Astrocyte of the cerebellum (primary cell): ENCODE measurements around the gene ARHGEF1.

ENCODE experiments used
- DNase-seq: peaks from one replicate; pipeline ENCODE4 v3.0.0-alpha.2; 2011; ENCODE audit warnings: low read depth
- H3K4me3 ChIP-seq: 2 replicates; pipeline ENCODE4 v1.5.1; 2011; ENCODE audit warnings: mild to moderate bottlenecking, low read depth, low read length, moderate library complexity
- in situ Hi-C: cut with HindIII; loops from 2 replicates; pipeline ENCODE4 v1.10.0; 2017; ENCODE audit warnings: low sequenced_read_pairs
- TF ChIP-seq, protein P1 (sequence below): IDR thresholded peaks from 2 replicates; pipeline ENCODE4 v1.5.1; 2012; ENCODE audit warnings: low read length, low read depth, moderate library complexity, mild to moderate bottlenecking; ENCODE audit errors: missing control alignments

ARHGEF1 gene

DNA sequence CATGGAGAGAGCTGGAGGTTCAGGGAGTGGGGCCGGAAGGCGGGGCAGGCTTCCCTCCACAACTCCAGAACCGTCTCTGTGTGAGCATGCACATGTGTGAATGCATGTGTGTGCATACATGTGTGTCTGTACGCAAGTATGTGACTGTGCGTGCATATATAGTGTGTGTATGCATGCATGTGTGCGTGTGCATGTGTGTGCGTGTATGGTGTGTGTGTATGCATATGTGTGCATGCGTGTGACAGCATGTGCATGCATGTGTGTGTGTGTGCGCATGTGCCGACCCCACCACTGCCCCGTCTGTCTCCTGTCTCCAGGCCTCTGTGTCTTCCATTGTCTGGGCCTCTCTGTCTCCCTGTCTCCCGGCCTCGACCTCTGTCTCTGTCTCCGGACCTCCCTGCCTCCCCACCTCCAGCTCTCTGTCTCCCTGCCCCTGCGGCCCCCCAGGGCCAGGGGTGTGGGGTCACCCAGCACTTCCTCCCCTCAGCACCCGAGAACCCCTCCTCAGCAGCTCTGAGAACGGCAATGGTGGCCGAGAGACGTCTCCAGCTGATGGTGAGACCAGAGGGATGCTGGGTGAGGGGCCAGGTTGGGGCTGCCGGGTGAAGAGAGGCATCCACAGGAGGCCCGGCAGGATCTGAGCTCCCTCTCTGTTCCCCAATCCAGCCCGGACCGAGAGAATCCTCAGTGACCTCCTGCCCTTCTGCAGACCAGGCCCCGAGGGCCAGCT, 22.5 kb downstream of the ARHGEF1 start:
- DNase-seq = no peak
- H3K4me3 ChIP-seq = no peak overlapping the region
- TF ChIP-seq, protein P1, sequence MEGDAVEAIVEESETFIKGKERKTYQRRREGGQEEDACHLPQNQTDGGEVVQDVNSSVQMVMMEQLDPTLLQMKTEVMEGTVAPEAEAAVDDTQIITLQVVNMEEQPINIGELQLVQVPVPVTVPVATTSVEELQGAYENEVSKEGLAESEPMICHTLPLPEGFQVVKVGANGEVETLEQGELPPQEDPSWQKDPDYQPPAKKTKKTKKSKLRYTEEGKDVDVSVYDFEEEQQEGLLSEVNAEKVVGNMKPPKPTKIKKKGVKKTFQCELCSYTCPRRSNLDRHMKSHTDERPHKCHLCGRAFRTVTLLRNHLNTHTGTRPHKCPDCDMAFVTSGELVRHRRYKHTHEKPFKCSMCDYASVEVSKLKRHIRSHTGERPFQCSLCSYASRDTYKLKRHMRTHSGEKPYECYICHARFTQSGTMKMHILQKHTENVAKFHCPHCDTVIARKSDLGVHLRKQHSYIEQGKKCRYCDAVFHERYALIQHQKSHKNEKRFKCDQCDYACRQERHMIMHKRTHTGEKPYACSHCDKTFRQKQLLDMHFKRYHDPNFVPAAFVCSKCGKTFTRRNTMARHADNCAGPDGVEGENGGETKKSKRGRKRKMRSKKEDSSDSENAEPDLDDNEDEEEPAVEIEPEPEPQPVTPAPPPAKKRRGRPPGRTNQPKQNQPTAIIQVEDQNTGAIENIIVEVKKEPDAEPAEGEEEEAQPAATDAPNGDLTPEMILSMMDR = no peak
- in situ Hi-C loops = no loop called here

DNA sequence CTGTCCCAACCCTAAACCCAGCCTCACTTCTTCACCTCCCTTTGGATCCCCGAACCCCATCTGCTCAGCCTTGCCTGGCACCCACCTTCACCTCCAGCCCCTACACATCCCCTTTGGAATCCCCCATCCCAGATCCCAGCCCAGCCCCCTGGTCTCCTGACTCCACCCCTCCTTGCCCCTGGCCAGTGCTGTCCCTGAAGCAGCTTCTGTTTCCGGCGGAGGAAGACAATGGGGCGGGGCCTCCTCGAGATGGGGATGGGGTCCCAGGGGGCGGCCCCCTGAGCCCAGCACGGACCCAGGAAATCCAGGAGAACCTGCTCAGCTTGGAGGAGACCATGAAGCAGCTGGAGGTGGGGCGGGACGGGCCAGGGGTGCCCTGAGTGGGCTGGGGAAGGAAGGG, 23.3 kb downstream of the ARHGEF1 start:
- TF ChIP-seq, protein P1 = no peak
- H3K4me3 ChIP-seq = no peak overlapping the region
- in situ Hi-C loops = no loop called here
- no peak for DNase-seq

DNA sequence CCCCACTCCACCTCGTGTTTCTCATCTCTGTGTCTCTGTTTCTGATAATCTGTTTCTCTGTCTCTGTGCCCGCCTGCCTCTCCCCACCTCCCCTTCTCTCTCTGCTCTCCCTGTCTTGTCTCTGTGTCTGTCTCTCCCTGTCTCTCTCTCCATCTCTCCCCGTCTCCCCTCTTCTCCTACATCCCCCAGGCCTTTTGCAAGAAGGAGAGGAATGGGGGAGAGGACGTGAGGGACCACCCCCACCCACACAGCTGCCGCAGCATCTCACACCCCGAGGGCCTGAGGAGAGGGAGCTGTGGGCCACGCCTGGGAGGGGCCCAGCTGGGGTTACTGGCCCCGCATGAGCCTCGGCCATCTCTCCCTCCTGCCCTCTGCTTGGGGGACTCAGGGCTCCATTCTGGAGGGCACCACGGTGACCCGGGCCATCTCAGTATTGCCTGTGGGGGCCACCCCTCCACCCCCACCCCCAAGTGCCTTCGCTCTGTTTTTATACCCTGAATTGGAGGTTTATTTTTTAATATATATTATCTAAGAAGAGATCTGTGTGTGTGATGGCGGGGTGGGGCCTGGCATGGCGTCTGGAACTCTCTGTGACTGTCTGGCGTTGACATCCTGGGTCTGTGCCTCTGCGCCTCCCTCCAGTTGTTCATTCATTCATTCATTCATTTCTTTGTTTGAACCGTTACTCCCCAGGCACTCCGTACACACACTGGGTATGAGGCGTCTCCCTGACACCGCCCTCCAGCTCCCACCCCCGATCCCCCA, 24.1 kb downstream of the ARHGEF1 start:
- in situ Hi-C loops = no loop called here

DNA sequence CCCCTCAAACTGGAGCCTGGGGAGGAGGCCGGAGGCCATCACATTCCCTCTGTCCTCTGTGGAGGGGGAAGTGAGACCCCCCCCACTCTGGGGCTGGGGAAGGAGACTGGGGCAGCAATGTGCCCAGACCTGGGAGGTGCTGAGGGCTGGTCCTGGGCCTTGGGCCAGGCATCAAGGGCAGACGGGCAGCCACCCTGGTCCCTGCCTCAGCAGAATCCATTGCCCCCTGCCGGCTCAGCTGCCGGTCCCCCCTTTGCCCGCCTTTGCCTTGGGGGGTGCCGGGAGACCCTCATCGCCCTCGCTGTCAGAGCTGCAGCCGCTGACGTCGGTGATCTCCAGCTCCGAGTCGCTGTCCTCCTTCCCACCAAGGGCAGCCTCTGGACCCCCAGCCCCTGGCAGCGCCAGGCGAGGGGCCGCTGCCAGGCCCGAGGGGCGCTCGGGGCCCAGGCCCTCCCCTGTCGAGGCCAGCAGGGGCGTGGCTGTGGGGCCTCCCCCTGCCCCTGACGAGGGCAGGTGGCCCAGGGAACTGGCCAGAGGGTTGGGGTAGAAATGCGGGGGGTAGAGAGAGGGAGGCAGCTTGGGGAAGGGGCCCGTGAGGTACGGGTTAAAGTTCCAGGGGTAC, 25.1 kb downstream of the ARHGEF1 start:
- TF ChIP-seq, protein P1 = no peak
- in situ Hi-C loops = no loop called here
- no peak for DNase-seq
- no peak overlapping the region for H3K4me3 ChIP-seq

More for the DNA sequence above, 24.1 kb downstream of the ARHGEF1 start:
- TF ChIP-seq, protein P1 = no peak
- H3K4me3 ChIP-seq = no peak overlapping the region
- DNase-seq = no peak

DNA sequence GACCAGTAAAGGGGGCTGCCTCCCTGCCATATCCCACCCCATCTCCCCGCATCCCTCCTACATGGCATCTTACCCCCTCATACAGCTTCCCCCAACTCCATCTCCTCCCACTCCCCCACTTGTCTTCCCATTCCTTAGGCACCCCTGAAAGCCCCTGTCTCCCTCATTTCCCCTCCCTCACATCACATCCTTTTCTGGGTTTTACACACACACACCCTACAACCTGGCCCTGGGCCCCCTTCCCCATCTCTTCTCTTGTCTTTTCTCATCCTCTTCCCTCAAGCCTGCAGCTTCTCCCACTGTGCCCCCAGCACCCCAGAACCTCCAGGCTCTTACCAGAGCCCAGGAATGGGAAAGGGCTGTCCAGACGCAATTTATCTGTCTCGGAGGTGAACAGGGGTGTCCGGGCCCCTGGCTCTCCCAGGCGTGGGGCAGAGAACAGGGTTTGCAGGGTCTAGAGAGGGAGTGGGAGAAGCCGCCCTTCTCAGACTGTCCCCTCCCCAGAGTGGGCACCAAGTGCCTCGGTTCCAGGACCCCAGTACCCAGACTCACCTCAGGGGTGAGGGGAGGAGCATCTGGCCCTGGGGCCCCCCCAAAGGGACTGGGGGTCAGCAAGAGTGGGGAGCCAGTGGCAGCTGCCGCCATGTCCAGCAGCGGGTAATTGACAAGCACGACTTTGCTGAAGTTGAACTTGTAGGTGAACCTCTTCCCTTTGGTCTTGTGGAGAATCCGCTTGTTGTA, 25.9 kb downstream of the ARHGEF1 start:
- no peak for DNase-seq
- no peak overlapping the region for H3K4me3 ChIP-seq
- in situ Hi-C loops = no loop called here
- TF ChIP-seq, protein P1 = no peak

DNA sequence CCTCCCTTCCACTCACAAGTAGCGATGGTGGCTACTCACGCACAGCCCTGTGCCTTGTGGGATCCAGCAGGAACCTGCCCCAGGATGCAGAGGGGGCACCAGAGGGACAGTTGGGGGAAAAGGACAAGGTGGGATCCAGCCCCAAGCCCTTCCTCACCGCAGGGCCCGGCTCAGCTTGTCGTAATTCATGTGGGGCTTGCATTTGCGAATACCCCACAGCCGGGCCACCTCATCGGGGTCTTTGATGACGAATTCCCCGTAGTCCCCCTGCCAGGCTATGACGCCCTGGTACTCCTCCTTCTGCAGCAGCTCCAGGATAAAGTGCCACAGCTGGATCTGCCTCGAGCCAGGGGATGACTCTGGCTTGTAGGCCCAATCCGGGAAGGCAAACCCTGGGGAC, 26.7 kb downstream of the ARHGEF1 start:
- H3K4me3 ChIP-seq = no peak overlapping the region
- in situ Hi-C loops = no loop called here
- no peak for DNase-seq
- TF ChIP-seq, protein P1 = no peak
